ENCODE results near the gene ARAP1. TPM values are rescaled to one million over a fixed set of nuclear protein-coding genes. Genes with fewer than 3 reads are reported as not detected.

Gene ARAP1
- total and polyA plus RNA-seq, 2 of the 8 experiments (the other 6 are each of a cell fraction or from before 2014, with no cell fraction given) = 25.7 to 61.6 TPM

DNA sequence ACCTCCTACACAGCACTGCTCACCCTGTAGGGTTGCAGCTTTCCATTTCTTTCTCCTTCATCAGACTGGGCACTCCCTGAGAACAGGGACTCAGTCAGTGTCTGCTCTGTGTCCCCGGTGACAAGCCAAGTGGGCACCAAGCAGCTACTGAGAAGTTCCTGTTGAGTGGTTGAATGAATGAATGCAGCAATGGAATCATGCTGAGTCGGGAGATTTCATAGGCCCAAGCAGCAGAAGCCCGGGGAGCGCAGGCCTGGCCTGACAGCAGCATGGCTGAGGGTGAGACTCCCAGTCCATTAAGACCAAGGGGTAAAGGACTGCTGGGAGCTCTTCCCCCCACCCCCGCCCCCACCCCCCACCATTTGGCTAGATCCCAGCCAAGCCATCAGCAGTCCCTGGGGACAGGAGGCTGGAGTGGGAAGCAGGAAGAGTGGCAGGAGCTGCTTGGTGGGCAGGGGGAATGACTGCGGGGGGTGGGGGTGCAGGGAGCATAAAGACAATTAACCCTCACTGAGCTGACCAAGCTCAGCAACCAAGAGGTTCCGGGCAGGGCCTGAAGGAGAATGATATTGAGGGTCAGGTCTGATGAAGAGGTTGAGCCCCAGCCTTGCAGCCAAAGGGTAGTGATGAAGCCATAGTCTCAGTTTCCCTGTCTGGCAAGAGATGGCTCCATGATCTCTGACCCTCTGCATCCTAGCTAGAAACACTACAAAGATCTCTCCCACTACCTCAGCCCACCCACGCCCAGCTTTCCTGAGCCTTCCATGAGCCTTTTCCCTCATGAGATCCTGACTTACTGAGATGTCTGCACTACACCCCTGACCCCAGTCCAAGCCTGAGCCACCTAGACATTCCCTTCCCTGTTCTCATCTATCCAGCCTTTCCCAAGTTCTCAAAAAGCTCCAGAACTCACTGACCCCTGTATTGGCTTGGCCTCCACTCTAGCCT, 80.8 kb downstream of the ARAP1 start:
- Histone ChIP-seq H3K4ac (replicated peaks; ENCODE audit: insufficient read length, low read depth, low read length) (no peak overlapping the region), H3K9me3 (ENCODE audit: insufficient read depth in 2 of 2, low read depth in 1 of 2, low read length in 1 of 2) (peaks cover 13 to 14% of the 10 kb centered on the region in 2 experiments), H4K8ac (ENCODE audit: extremely low read depth, insufficient read depth, low read length) (no peak overlapping the region), H3K4me1 (replicated peaks in 1 of 4; ENCODE audit: control insufficient read depth in 3 of 4, insufficient read depth in 4 of 4, low read length in 3 of 4) (peaks cover 0 to 22% (median 16%) of the 10 kb centered on the region in 4 experiments; a peak in 6 of 7 replicates), H4K20me1 (replicated peaks in 1 of 2; ENCODE audit: control insufficient read depth in 1 of 2, insufficient read depth in 2 of 2, low read length in 2 of 2) (peaks cover 0 to 12% of the 10 kb centered on the region in 2 experiments), H3K18ac (ENCODE audit: extremely low read depth, low read length) (no peak overlapping the region), H3K36me3 (ENCODE audit: control insufficient read depth in 2 of 4, insufficient read depth in 4 of 4, low read length in 3 of 4) (no peaks in the 10 kb centered on the region), H3K27ac (ENCODE audit: low read depth, low read length) (no peak overlapping the region), H2AFZ (ENCODE audit: low read length) (no peak overlapping the region), H3K14ac (ENCODE audit: insufficient read length) (no peak overlapping the region), H3K4me2 (ENCODE audit: insufficient read depth in 1 of 2, low read depth in 2 of 2, low read length in 2 of 2) (no peak overlapping the region), H2BK120ac (replicated peaks; ENCODE audit: low read depth, low read length) (no peak overlapping the region), H2BK5ac (ENCODE audit: low read depth, low read length) (no peak overlapping the region), H3K23me2 (ENCODE audit: low read depth, low read length) (peaks cover 6% of the 10 kb centered on the region; the same call in 1 of the 2 replicates), H4K91ac (replicated peaks; ENCODE audit: insufficient read length, low read length) (no peak overlapping the region), H4K5ac (ENCODE audit: insufficient read length, low read depth, low read length) (no peak overlapping the region), H2AK5ac (ENCODE audit: low read depth, low read length) (no peak overlapping the region), H2BK15ac (ENCODE audit: low read length) (no peak overlapping the region), H2BK20ac (ENCODE audit: low read length) (no peak overlapping the region), H3K79me2 (ENCODE audit: control insufficient read depth in 1 of 2, insufficient read depth in 2 of 2, low read length in 2 of 2) (no peaks in the 10 kb centered on the region), H3K23ac (ENCODE audit: insufficient read length) (no peak overlapping the region), H3K79me1 (ENCODE audit: low read depth, low read length) (no peaks in the 10 kb centered on the region), H3K56ac (replicated peaks; ENCODE audit: insufficient read length, low read depth, low read length) (no peak overlapping the region), H3K9ac (replicated peaks in 1 of 4; ENCODE audit: extremely low read depth in 1 of 4, low read depth in 3 of 4, low read length in 3 of 4) (no peak overlapping the region), H2BK12ac (ENCODE audit: low read depth, low read length) (no peak overlapping the region), H3K4me3 (ENCODE audit: extremely low read depth in 1 of 4, insufficient read depth in 2 of 4, low read depth in 3 of 4, low read length in 4 of 4) (no peak overlapping the region), H3K27me3 (replicated peaks in 1 of 4; ENCODE audit: control insufficient read depth in 3 of 4, extremely low read depth in 1 of 4, insufficient read depth in 3 of 4, low read length in 3 of 4) (peaks cover 0 to 24% (median 20%) of the 10 kb centered on the region in 4 experiments; a peak in 5 of 7 replicates)
- 77% methylated on average over 6 of the region's 8 CpGs; no CpG with 5 or more reads in 1 of the 2 experiments for WGBS, 2 experiments (ENCODE audit: extremely low coverage in 1 of 2, insufficient coverage in 1 of 2, insufficient read length in 1 of 2, insufficient replicate concordance in 2 of 2, low coverage in 1 of 2, low lambda C conversion rate in 2 of 2, missing lambda C conversion rate in 1 of 2)
- no peak for FAIRE-seq
- POLR2A ChIA-PET (ENCODE audit: partially characterized antibody) = interaction anchor here (0.6 to 1.8 kb wide), 3 partner anchors 15 to 571 kb away, joined by 3 to 6 read pairs (median 3); no protein-coding TSS in a partner anchor
- DNase-seq (ENCODE audit: low read depth in 1 of 2, low spot score in 2 of 2) = no peak
- CTCF ChIA-PET (ENCODE audit: partially characterized antibody) = interaction anchor here (0.6 to 19.1 kb wide), 8 partner anchors 13 to 224 kb away, joined by 4 to 384 read pairs (median 20); no protein-coding TSS in a partner anchor

All from H1 (cell line).